ENCODE data around the gene AMBP.

Gene AMBP

DNA sequence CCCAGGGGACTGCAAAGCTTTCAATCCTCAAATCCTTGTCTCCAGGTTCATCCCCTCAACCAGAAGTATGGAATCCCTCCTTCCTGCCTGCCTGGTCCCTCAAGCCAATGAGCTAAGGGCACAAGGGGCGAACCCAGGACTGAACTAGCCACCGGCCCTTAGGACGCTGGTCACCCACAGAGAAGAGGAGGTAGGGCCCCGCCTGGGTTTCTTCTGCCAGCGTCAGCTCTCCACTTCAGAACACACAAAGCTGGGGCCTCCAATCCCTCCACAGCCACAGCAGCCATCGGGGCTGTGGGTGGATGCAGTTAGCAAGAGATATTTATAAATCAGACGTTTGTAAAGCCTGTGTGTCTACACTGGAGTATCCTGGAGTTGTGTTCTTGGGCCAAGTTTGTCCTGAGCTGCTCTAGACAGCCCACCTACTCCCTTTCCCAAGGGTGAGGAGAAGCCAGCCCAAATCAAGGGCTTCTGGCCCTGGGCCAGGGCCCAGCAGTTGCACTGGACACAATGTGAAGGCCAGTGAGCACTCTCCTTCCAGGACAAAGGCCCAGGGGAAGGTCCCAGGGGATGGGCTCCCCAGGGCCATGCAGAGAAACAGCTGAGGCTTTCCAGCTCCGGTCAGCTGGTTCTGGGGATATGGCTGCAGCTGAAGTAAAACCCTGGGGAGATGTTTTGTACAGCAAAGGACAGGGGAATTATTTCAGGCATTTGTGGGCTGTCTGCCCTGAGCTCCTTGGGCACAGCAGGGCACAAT, 18.9 kb downstream of the AMBP start:
- no peak overlapping the region for H3K4me3 ChIP-seq (ENCODE audit: insufficient read depth in 1 of 2, low read depth in 1 of 2, low read length in 2 of 2)
- H3K4me2 ChIP-seq (ENCODE audit: low read length, poor library complexity, severe bottlenecking): no peak overlapping the region
- peaks cover 3% of the 10 kb centered on the region for H3K9me3 ChIP-seq (ENCODE audit: control insufficient read depth, low read length)
- no peak overlapping the region for H3K18ac ChIP-seq (ENCODE audit: low read depth in 1 of 2, low read length in 2 of 2)
- no peak overlapping the region for H3K9ac ChIP-seq (ENCODE audit: low read length)
- H3K27me3 ChIP-seq (ENCODE audit: control insufficient read depth in 1 of 2, insufficient read depth in 1 of 2, low read length in 2 of 2): peaks cover 4 to 16% of the 10 kb centered on the region in 2 experiments
- H2AK5ac ChIP-seq (ENCODE audit: low read length, severe bottlenecking): no peak overlapping the region
- H3K4me1 ChIP-seq (ENCODE audit: control insufficient read depth, insufficient read depth, low read depth, low read length): peaks cover 6% of the 10 kb centered on the region
- no peak overlapping the region for H2BK15ac ChIP-seq (ENCODE audit: low read depth, poor library complexity, severe bottlenecking)
- H3K36me3 ChIP-seq (ENCODE audit: control insufficient read depth in 1 of 2, insufficient read depth in 2 of 2, low read depth in 1 of 2, low read length in 2 of 2): peaks cover 14 to 21% of the 10 kb centered on the region in 2 experiments
- no peak overlapping the region for H2BK120ac ChIP-seq (ENCODE audit: low read depth, low read length)
- H2BK12ac ChIP-seq (ENCODE audit: low read length in 2 of 2): no peak overlapping the region
- no peak overlapping the region for H3K4ac ChIP-seq (ENCODE audit: low read depth in 1 of 2, low read length in 2 of 2)
- no peak overlapping the region for H4K91ac ChIP-seq (ENCODE audit: low read length)
- H2AFZ ChIP-seq (ENCODE audit: low read depth, low read length): no peak overlapping the region
- 79% methylated on average over 5 of the region's 8 CpGs for WGBS
- no peak overlapping the region for H3K23ac ChIP-seq (ENCODE audit: low read length in 2 of 2)
- H2BK5ac ChIP-seq (ENCODE audit: low read depth, low read length, poor library complexity, severe bottlenecking): no peak overlapping the region
- no peaks in the 10 kb centered on the region for H3K79me1 ChIP-seq (replicated peaks; ENCODE audit: low read length, poor library complexity, severe bottlenecking)
- no peak for DNase-seq
- no peak overlapping the region for H4K8ac ChIP-seq (ENCODE audit: low read length)
- H3K14ac ChIP-seq (ENCODE audit: low read length in 2 of 2): no peak overlapping the region
- H3K27ac ChIP-seq (ENCODE audit: low read length, poor library complexity, severe bottlenecking): no peak overlapping the region

DNA sequence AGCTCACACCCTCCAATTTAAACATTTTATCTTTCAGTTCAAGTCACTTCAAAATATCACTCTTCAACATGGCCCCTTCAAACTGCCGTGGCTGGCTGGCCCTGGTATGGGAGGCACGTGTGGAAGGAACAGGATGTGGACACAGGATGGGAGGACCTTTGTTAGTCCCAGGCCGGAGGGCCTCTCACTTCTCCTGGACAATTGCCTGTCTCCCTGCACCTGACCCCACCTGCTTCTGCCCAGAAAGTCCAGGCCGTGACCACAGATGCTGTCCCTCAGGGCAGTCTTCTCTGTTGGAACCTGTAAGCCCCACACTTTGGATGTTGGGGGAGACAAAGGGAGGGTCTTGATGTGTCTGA, 19.4 kb downstream of the AMBP start:
- Histone ChIP-seq H3K79me1 (replicated peaks; ENCODE audit: low read length, poor library complexity, severe bottlenecking) (peaks cover 2% of the 10 kb centered on the region), H2BK120ac (ENCODE audit: low read depth, low read length) (no peak overlapping the region), H3K4me3 (ENCODE audit: insufficient read depth in 1 of 2, low read depth in 1 of 2, low read length in 2 of 2) (no peak overlapping the region), H3K18ac (ENCODE audit: low read depth in 1 of 2, low read length in 2 of 2) (no peak overlapping the region), H2BK15ac (ENCODE audit: low read depth, poor library complexity, severe bottlenecking) (no peak overlapping the region), H2AK5ac (ENCODE audit: low read length, severe bottlenecking) (no peak overlapping the region), H2BK5ac (ENCODE audit: low read depth, low read length, poor library complexity, severe bottlenecking) (no peak overlapping the region), H3K9me3 (ENCODE audit: control insufficient read depth, low read length) (no peaks in the 10 kb centered on the region), H3K9ac (ENCODE audit: low read length) (no peak overlapping the region), H3K23ac (ENCODE audit: low read length in 2 of 2) (no peak overlapping the region), H3K36me3 (ENCODE audit: control insufficient read depth in 1 of 2, insufficient read depth in 2 of 2, low read depth in 1 of 2, low read length in 2 of 2) (peaks cover 17 to 26% of the 10 kb centered on the region in 2 experiments), H2BK12ac (ENCODE audit: low read length in 2 of 2) (no peak overlapping the region), H4K8ac (ENCODE audit: low read length) (no peak overlapping the region), H4K91ac (ENCODE audit: low read length) (no peak overlapping the region), H2AFZ (ENCODE audit: low read depth, low read length) (no peak overlapping the region), H3K14ac (ENCODE audit: low read length in 2 of 2) (no peak overlapping the region), H3K4me2 (ENCODE audit: low read length, poor library complexity, severe bottlenecking) (no peak overlapping the region), H3K4me1 (ENCODE audit: control insufficient read depth, insufficient read depth, low read depth, low read length) (peaks cover 6% of the 10 kb centered on the region), H3K27ac (ENCODE audit: low read length, poor library complexity, severe bottlenecking) (no peak overlapping the region), H3K4ac (ENCODE audit: low read depth in 1 of 2, low read length in 2 of 2) (no peak overlapping the region), H3K27me3 (ENCODE audit: control insufficient read depth in 1 of 2, insufficient read depth in 1 of 2, low read length in 2 of 2) (peaks cover 4 to 16% of the 10 kb centered on the region in 2 experiments)
- no peak for DNase-seq
- 94% methylated on average over 2 of the region's 4 CpGs for WGBS

DNA sequence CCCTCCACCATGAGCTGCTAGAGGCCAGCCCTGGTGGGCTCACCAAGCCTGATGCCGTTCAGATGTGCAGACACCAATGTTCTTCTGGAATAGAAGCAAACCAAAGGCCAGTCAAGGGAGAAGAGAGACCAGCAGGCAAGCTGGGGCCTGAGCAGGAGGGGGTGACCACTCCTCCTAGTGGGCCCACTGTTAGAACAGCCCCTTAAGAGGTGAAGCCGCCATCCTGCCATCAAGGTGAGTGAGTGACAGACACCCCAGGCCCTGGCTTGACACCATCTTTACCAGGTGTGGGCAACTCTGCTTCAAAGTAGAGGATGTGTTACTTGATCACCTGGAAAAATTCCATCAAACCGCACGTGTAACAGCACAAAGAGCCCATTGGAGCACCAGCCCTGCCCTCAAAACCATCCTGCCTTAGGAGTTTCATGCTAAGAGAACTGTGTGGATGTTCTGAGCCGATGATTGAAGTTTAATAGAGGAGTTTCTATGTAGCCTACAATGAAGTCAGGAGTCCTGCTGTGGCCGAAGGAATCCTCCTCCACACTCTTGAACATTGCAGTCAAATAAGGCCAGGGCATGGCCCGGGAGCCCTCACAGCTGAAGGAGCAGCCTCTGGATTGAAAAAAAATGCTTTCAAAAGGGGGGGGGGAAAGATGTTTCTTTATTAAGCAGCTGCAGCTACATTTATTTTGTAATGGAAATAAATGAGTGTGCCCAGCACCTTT, 20.8 kb downstream of the AMBP start:
- 94% methylated on average over 7 of the region's 7 CpGs for WGBS

DNA sequence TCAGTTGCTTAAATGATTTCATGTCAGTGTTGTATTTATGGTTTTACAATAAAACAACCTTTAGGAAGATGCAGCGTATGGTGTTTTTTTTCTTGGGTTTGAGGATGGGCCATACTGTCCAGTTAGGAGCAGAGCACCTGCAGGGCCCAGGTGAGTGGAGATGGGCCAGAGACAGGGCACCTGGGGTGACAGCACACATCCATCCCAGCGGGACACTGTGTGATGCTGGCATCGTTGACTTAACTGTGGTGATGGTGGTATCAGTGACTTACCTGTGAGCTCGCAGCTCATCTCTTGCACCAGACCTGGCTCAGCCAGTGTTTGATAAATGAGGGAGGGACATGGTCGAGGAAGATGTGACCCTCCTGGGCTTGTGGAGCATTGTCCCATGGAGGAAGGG, 21.6 kb downstream of the AMBP start:
- H3K4me1 ChIP-seq (ENCODE audit: control insufficient read depth, insufficient read depth, low read depth, low read length): peaks cover 6% of the 10 kb centered on the region
- no peak overlapping the region for H3K14ac ChIP-seq (ENCODE audit: low read length in 2 of 2)
- no peak overlapping the region for H3K18ac ChIP-seq (ENCODE audit: low read depth in 1 of 2, low read length in 2 of 2)
- H4K8ac ChIP-seq (ENCODE audit: low read length): no peak overlapping the region
- no peak overlapping the region for H4K91ac ChIP-seq (ENCODE audit: low read length)
- no peak overlapping the region for H2BK5ac ChIP-seq (ENCODE audit: low read depth, low read length, poor library complexity, severe bottlenecking)
- H3K27me3 ChIP-seq (ENCODE audit: control insufficient read depth in 1 of 2, insufficient read depth in 1 of 2, low read length in 2 of 2): no peaks in the 10 kb centered on the region
- no peak overlapping the region for H3K4me3 ChIP-seq (ENCODE audit: insufficient read depth in 1 of 2, low read depth in 1 of 2, low read length in 2 of 2)
- over 99% methylated on average over 5 of the region's 5 CpGs for WGBS
- no peak overlapping the region for H2BK15ac ChIP-seq (ENCODE audit: low read depth, poor library complexity, severe bottlenecking)
- H2AK5ac ChIP-seq (ENCODE audit: low read length, severe bottlenecking): no peak overlapping the region
- H3K9ac ChIP-seq (ENCODE audit: low read length): no peak overlapping the region
- peaks cover 38 to 47% of the 10 kb centered on the region in 2 experiments for H3K36me3 ChIP-seq (ENCODE audit: control insufficient read depth in 1 of 2, insufficient read depth in 2 of 2, low read depth in 1 of 2, low read length in 2 of 2)
- H3K27ac ChIP-seq (ENCODE audit: low read length, poor library complexity, severe bottlenecking): no peak overlapping the region
- no peak overlapping the region for H3K23ac ChIP-seq (ENCODE audit: low read length in 2 of 2)
- H3K9me3 ChIP-seq (ENCODE audit: control insufficient read depth, low read length): no peaks in the 10 kb centered on the region
- peaks cover 6% of the 10 kb centered on the region for H3K79me1 ChIP-seq (replicated peaks; ENCODE audit: low read length, poor library complexity, severe bottlenecking)
- no peak overlapping the region for H3K4me2 ChIP-seq (ENCODE audit: low read length, poor library complexity, severe bottlenecking)
- no peak overlapping the region for H3K4ac ChIP-seq (ENCODE audit: low read depth in 1 of 2, low read length in 2 of 2)
- DNase-seq: no peak
- H2BK12ac ChIP-seq (ENCODE audit: low read length in 2 of 2): no peak overlapping the region
- no peak overlapping the region for H2AFZ ChIP-seq (ENCODE audit: low read depth, low read length)
- H2BK120ac ChIP-seq (ENCODE audit: low read depth, low read length): no peak overlapping the region

More for the DNA sequence above, 20.8 kb downstream of the AMBP start:
- no peak overlapping the region for H3K14ac ChIP-seq (ENCODE audit: low read length in 2 of 2)
- no peak overlapping the region for H3K4me2 ChIP-seq (ENCODE audit: low read length, poor library complexity, severe bottlenecking)
- H4K91ac ChIP-seq (ENCODE audit: low read length): no peak overlapping the region
- no peak overlapping the region for H3K4ac ChIP-seq (ENCODE audit: low read depth in 1 of 2, low read length in 2 of 2)
- H2BK120ac ChIP-seq (ENCODE audit: low read depth, low read length): no peak overlapping the region
- peaks cover 0 to 6% of the 10 kb centered on the region in 2 experiments for H3K27me3 ChIP-seq (ENCODE audit: control insufficient read depth in 1 of 2, insufficient read depth in 1 of 2, low read length in 2 of 2)
- H4K8ac ChIP-seq (ENCODE audit: low read length): no peak overlapping the region
- no peak overlapping the region for H2BK15ac ChIP-seq (ENCODE audit: low read depth, poor library complexity, severe bottlenecking)
- H3K79me1 ChIP-seq (replicated peaks; ENCODE audit: low read length, poor library complexity, severe bottlenecking): peaks cover 6% of the 10 kb centered on the region
- DNase-seq: no peak
- no peaks in the 10 kb centered on the region for H3K9me3 ChIP-seq (ENCODE audit: control insufficient read depth, low read length)
- H2AFZ ChIP-seq (ENCODE audit: low read depth, low read length): no peak overlapping the region
- peaks cover 6% of the 10 kb centered on the region for H3K4me1 ChIP-seq (ENCODE audit: control insufficient read depth, insufficient read depth, low read depth, low read length)
- no peak overlapping the region for H3K4me3 ChIP-seq (ENCODE audit: insufficient read depth in 1 of 2, low read depth in 1 of 2, low read length in 2 of 2)
- no peak overlapping the region for H3K18ac ChIP-seq (ENCODE audit: low read depth in 1 of 2, low read length in 2 of 2)
- H2BK12ac ChIP-seq (ENCODE audit: low read length in 2 of 2): no peak overlapping the region
- no peak overlapping the region for H3K23ac ChIP-seq (ENCODE audit: low read length in 2 of 2)
- no peak overlapping the region for H3K27ac ChIP-seq (ENCODE audit: low read length, poor library complexity, severe bottlenecking)
- H2AK5ac ChIP-seq (ENCODE audit: low read length, severe bottlenecking): no peak overlapping the region
- peaks cover 30 to 39% of the 10 kb centered on the region in 2 experiments for H3K36me3 ChIP-seq (ENCODE audit: control insufficient read depth in 1 of 2, insufficient read depth in 2 of 2, low read depth in 1 of 2, low read length in 2 of 2)
- H3K9ac ChIP-seq (ENCODE audit: low read length): no peak overlapping the region
- no peak overlapping the region for H2BK5ac ChIP-seq (ENCODE audit: low read depth, low read length, poor library complexity, severe bottlenecking)
